Caco-2 (cell line): ENCODE data around the gene NWD2. TPM values are rescaled to one million over a fixed set of nuclear protein-coding genes. Genes with fewer than 3 reads are reported as not detected.
A peak's percentile ranks its signal among the peaks of the same experiment; 100 is the strongest.
"Not testable (repeated sequence)": the region's sequence is repeated elsewhere in the genome, so short reads cannot be mapped to it uniquely, and the experiment has no call there.

Experiments used
- BruUV-seq: library from RNA; stranded (reverse); fragments of 400-500 nt; replicated peaks from 2 replicates; lab custom pipeline; 2021; lab: Mats Ljungman, UMichigan
- CTCF ChIA-PET: fragments of 300-600 bp; sonication (Branson Sonifier 250); formaldehyde crosslinking; loops from one replicate; lab custom pipeline; 2022; ENCODE audit warnings: antibody characterized with exemption; lab: Charles Lee
- POLR2A ChIA-PET: fragments of 300-600 bp; sonication (Branson Sonifier 250); formaldehyde crosslinking; loops from one replicate; lab custom pipeline; 2022; ENCODE audit warnings: antibody characterized with exemption; lab: Charles Lee
- DNase-seq, 2 experiments: peaks; one replicate each; pipeline versions ENCODE4 v3.0.0 to v3.0.0-alpha.2; 2020 to 2022
- H3K27me3 ChIP-seq: replicated peaks from 2 replicates; pipeline ENCODE4 v1.6.0; 2011; ENCODE audit warnings: low read length; ENCODE audit not compliant: control insufficient read depth, insufficient read depth
- H3K36me3 ChIP-seq: 2 replicates; pipeline ENCODE4 v1.5.1; 2011; ENCODE audit warnings: low read length; ENCODE audit not compliant: control insufficient read depth, insufficient read depth
- H3K4me1 ChIP-seq: fragments of 250-450 bp; sonication (Bioruptor Pico); 2 replicates; pipeline ENCODE4 v1.5.1; 2020; ENCODE audit warnings: mild to moderate bottlenecking
- H3K4me3 ChIP-seq: 2 replicates; pipeline ENCODE4 v1.5.1; 2011; ENCODE audit warnings: low read depth, mild to moderate bottlenecking, control low read depth, low read length
- H3K9me3 ChIP-seq: fragments of 250-450 bp; sonication (Bioruptor Pico); 2 replicates; pipeline ENCODE4 v1.5.1; 2020; ENCODE audit warnings: mild to moderate bottlenecking, moderate library complexity
- H3K27ac Mint-ChIP-seq: one replicate; pipeline ENCODE4 v1.8.0; 2022; ENCODE audit warnings: mixed read lengths; ENCODE audit not compliant: unreplicated experiment
- H3K27me3 Mint-ChIP-seq: one replicate; pipeline ENCODE4 v1.8.0; 2022; ENCODE audit warnings: mixed read lengths; ENCODE audit not compliant: insufficient read depth, unreplicated experiment
- H3K36me3 Mint-ChIP-seq: one replicate; pipeline ENCODE4 v1.8.0; 2022; ENCODE audit warnings: mild to moderate bottlenecking, mixed read lengths; ENCODE audit not compliant: insufficient read depth, unreplicated experiment
- H3K4me1 Mint-ChIP-seq: one replicate; pipeline ENCODE4 v1.8.0; 2022; ENCODE audit warnings: low read depth, mixed read lengths; ENCODE audit not compliant: unreplicated experiment
- H3K4me3 Mint-ChIP-seq: one replicate; pipeline ENCODE4 v1.8.0; 2022; ENCODE audit warnings: mild to moderate bottlenecking, moderate library complexity, mixed read lengths; ENCODE audit not compliant: unreplicated experiment
- H3K9me3 Mint-ChIP-seq: one replicate; pipeline ENCODE4 v1.8.0; 2022; ENCODE audit warnings: mixed read lengths; ENCODE audit not compliant: unreplicated experiment
- CTCF ChIP-seq, 2 experiments: fragments of 200-600 bp in 1 of 2; IDR thresholded peaks; 1 replicate in 1 of 2; 2 replicates in 1 of 2; pipeline versions ENCODE4 v1.5.1 to v1.8.0; 2011 to 2022; ENCODE audit warnings: antibody characterized with exemption in 1 of 2, control low read depth in 1 of 2, inconsistent platforms in 1 of 2, low read depth in 1 of 2, low read length in 1 of 2, mild to moderate bottlenecking in 1 of 2, moderate library complexity in 1 of 2; ENCODE audit not compliant: insufficient read depth in 1 of 2, severe bottlenecking in 1 of 2, unreplicated experiment in 1 of 2
- intact Hi-C: fragments of 100-400 bp; cut with micrococcal nuclease; formaldehyde crosslinking; loops from one replicate; pipeline ENCODE4 v1.10.0; 2022; ENCODE audit not compliant: unreplicated experiment
- total RNA-seq: library from RNA; stranded (reverse); gene quantifications from 2 replicates; pipeline ENCODE4 v1.2.3, GENCODE V29; 2022

The NWD2 gene
- total RNA-seq, 1 experiment from 2014 or later: not detected

- DNase-seq: no peak
- no peak overlapping the region for H3K4me3 ChIP-seq
- Mint-ChIP-seq H3K9me3 (no peaks in the 10 kb centered on the region), H3K4me3 (no peak overlapping the region), H3K27me3 (no peaks in the 10 kb centered on the region), H3K4me1 (peaks cover 26% of the 10 kb centered on the region), H3K27ac (no peak overlapping the region), H3K36me3 (no peaks in the 10 kb centered on the region)
- ChIA-PET CTCF (no interaction called here), POLR2A (no interaction called here)
- H3K27me3 ChIP-seq: no peaks in the 10 kb centered on the region
- intact Hi-C loops: no loop called here
- TF ChIP-seq CTCF (IDR thresholded peaks at IDR 0.05; ENCODE audit: insufficient read depth in 1 of 2, low read depth in 1 of 2, low read length in 1 of 2, severe bottlenecking in 1 of 2, unreplicated experiment in 1 of 2): no peak
- H3K4me1 ChIP-seq: peaks cover 33% of the 10 kb centered on the region
- no TSS peak for BruUV-seq
- peaks cover 3% of the 10 kb centered on the region; the same call in 1 of the 2 replicates for H3K36me3 ChIP-seq
- no peaks in the 10 kb centered on the region; the same call in 1 of the 2 replicates for H3K9me3 ChIP-seq
Measured at GRCh38 chr4:37487668-37488067, 243.1 kb downstream of the NWD2 start.

GRCh38 chr4:37489697-37490096 is 245.2 kb downstream of the NWD2 start:
- Mint-ChIP-seq H3K27me3 (no peaks in the 10 kb centered on the region), H3K4me1 (peaks cover 26% of the 10 kb centered on the region), H3K9me3 (no peaks in the 10 kb centered on the region), H3K36me3 (peaks cover under 1% of the 10 kb centered on the region), H3K27ac (peak overlapping the region; percentile 85), H3K4me3 (peak overlapping the region; percentile 70)
- Histone ChIP-seq H3K36me3 (peaks cover 3% of the 10 kb centered on the region; the same call in 1 of the 2 replicates), H3K4me1 (peaks cover 31% of the 10 kb centered on the region), H3K27me3 (no peaks in the 10 kb centered on the region), H3K9me3 (no peaks in the 10 kb centered on the region), H3K4me3 (no peak overlapping the region; the same call in 1 of the 2 replicates)
- no peak for TF ChIP-seq CTCF (IDR thresholded peaks at IDR 0.05; ENCODE audit: insufficient read depth in 1 of 2, low read depth in 1 of 2, low read length in 1 of 2, severe bottlenecking in 1 of 2, unreplicated experiment in 1 of 2)
- BruUV-seq: no TSS peak
- no peak for DNase-seq
- intact Hi-C loops: loop anchor here (1.0 to 10.0 kb wide), 3 partner anchors 17 to 55 kb away; no protein-coding TSS in a partner anchor
- CTCF ChIA-PET: interaction anchor here (0.9 to 1.8 kb wide), 2 partner anchors 36 to 104 kb away, joined by 3 to 12 read pairs; a partner anchor contains a TSS
- POLR2A ChIA-PET: no interaction called here

- TSS peak; percentile 67 for BruUV-seq
- Mint-ChIP-seq H3K27me3 (no peaks in the 10 kb centered on the region), H3K4me1 (peaks cover 26% of the 10 kb centered on the region), H3K36me3 (peaks cover 5% of the 10 kb centered on the region), H3K9me3 (no peaks in the 10 kb centered on the region), H3K4me3 (peak overlapping the region; percentile 70), H3K27ac (peak overlapping the region; percentile 85)
- intact Hi-C loops: loop anchor here (1.0 to 10.0 kb wide), 4 partner anchors 18 to 56 kb away; a partner anchor contains a TSS
- no peak for TF ChIP-seq CTCF (IDR thresholded peaks at IDR 0.05; ENCODE audit: insufficient read depth in 1 of 2, low read depth in 1 of 2, low read length in 1 of 2, severe bottlenecking in 1 of 2, unreplicated experiment in 1 of 2)
- H3K9me3 ChIP-seq: no peaks in the 10 kb centered on the region
- peak overlapping the region; percentile 22 for H3K4me3 ChIP-seq
- H3K27me3 ChIP-seq: no peaks in the 10 kb centered on the region
- peak in 1 of 2 experiments; percentile 57 for DNase-seq
- peaks cover 24% of the 10 kb centered on the region for H3K4me1 ChIP-seq
- peaks cover 3% of the 10 kb centered on the region; the same call in 1 of the 2 replicates for H3K36me3 ChIP-seq
- CTCF ChIA-PET: interaction anchor here (0.9 to 1.8 kb wide), 2 partner anchors 37 to 103 kb away, joined by 3 to 12 read pairs; a partner anchor contains a TSS
- POLR2A ChIA-PET: interaction anchor here (0.7 kb wide), 1 partner anchor 209 kb away, joined by 3 read pairs; no protein-coding TSS in a partner anchor
Measured at GRCh38 chr4:37490391-37491347, 246.1 kb downstream of the NWD2 start.

GRCh38 chr4:37495353-37495752 is 250.8 kb downstream of the NWD2 start:
- H3K36me3 Mint-ChIP-seq, H3K4me3 Mint-ChIP-seq, H3K36me3 ChIP-seq, POLR2A ChIA-PET, H3K9me3 ChIP-seq, BruUV-seq, DNase-seq, H3K4me3 ChIP-seq, H3K27me3 ChIP-seq, CTCF ChIA-PET, H3K27me3 Mint-ChIP-seq, H3K27ac Mint-ChIP-seq, H3K9me3 Mint-ChIP-seq: not testable (repeated sequence)
- peaks cover 14% of the 10 kb centered on the region for H3K4me1 ChIP-seq
- peaks cover 11% of the 10 kb centered on the region for H3K4me1 Mint-ChIP-seq
- intact Hi-C loops: loop anchor here (10.0 kb wide), 1 partner anchor 61 kb away; no protein-coding TSS in a partner anchor
